Caco-2 (cell line): Measurements from ENCODE around the gene SOBP. TPM values are rescaled to one million over a fixed set of nuclear protein-coding genes. Genes with fewer than 3 reads are reported as not detected.

Experiments used
- BruUV-seq: library from RNA; stranded (reverse); fragments of 400-500 nt; replicated peaks from 2 replicates; lab custom pipeline; 2021; lab: Mats Ljungman, UMichigan
- CTCF ChIA-PET: fragments of 300-600 bp; sonication (Branson Sonifier 250); formaldehyde crosslinking; loops from one replicate; lab custom pipeline; 2022; ENCODE audit warnings: antibody characterized with exemption; lab: Charles Lee
- POLR2A ChIA-PET: fragments of 300-600 bp; sonication (Branson Sonifier 250); formaldehyde crosslinking; loops from one replicate; lab custom pipeline; 2022; ENCODE audit warnings: antibody characterized with exemption; lab: Charles Lee
- DNase-seq, 2 experiments: peaks; one replicate each; pipeline versions ENCODE4 v3.0.0 to v3.0.0-alpha.2; 2020 to 2022
- H3K27me3 ChIP-seq: replicated peaks from 2 replicates; pipeline ENCODE4 v1.6.0; 2011; ENCODE audit warnings: low read length; ENCODE audit not compliant: control insufficient read depth, insufficient read depth
- H3K36me3 ChIP-seq: 2 replicates; pipeline ENCODE4 v1.5.1; 2011; ENCODE audit warnings: low read length; ENCODE audit not compliant: control insufficient read depth, insufficient read depth
- H3K4me1 ChIP-seq: fragments of 250-450 bp; sonication (Bioruptor Pico); 2 replicates; pipeline ENCODE4 v1.5.1; 2020; ENCODE audit warnings: mild to moderate bottlenecking
- H3K4me3 ChIP-seq: 2 replicates; pipeline ENCODE4 v1.5.1; 2011; ENCODE audit warnings: low read depth, mild to moderate bottlenecking, control low read depth, low read length
- H3K9me3 ChIP-seq: fragments of 250-450 bp; sonication (Bioruptor Pico); 2 replicates; pipeline ENCODE4 v1.5.1; 2020; ENCODE audit warnings: mild to moderate bottlenecking, moderate library complexity
- H3K27ac Mint-ChIP-seq: one replicate; pipeline ENCODE4 v1.8.0; 2022; ENCODE audit warnings: mixed read lengths; ENCODE audit not compliant: unreplicated experiment
- H3K27me3 Mint-ChIP-seq: one replicate; pipeline ENCODE4 v1.8.0; 2022; ENCODE audit warnings: mixed read lengths; ENCODE audit not compliant: insufficient read depth, unreplicated experiment
- H3K36me3 Mint-ChIP-seq: one replicate; pipeline ENCODE4 v1.8.0; 2022; ENCODE audit warnings: mild to moderate bottlenecking, mixed read lengths; ENCODE audit not compliant: insufficient read depth, unreplicated experiment
- H3K4me1 Mint-ChIP-seq: one replicate; pipeline ENCODE4 v1.8.0; 2022; ENCODE audit warnings: low read depth, mixed read lengths; ENCODE audit not compliant: unreplicated experiment
- H3K4me3 Mint-ChIP-seq: one replicate; pipeline ENCODE4 v1.8.0; 2022; ENCODE audit warnings: mild to moderate bottlenecking, moderate library complexity, mixed read lengths; ENCODE audit not compliant: unreplicated experiment
- H3K9me3 Mint-ChIP-seq: one replicate; pipeline ENCODE4 v1.8.0; 2022; ENCODE audit warnings: mixed read lengths; ENCODE audit not compliant: unreplicated experiment
- CTCF ChIP-seq, 2 experiments: fragments of 200-600 bp in 1 of 2; IDR thresholded peaks; 1 replicate in 1 of 2; 2 replicates in 1 of 2; pipeline versions ENCODE4 v1.5.1 to v1.8.0; 2011 to 2022; ENCODE audit warnings: antibody characterized with exemption in 1 of 2, control low read depth in 1 of 2, inconsistent platforms in 1 of 2, low read depth in 1 of 2, low read length in 1 of 2, mild to moderate bottlenecking in 1 of 2, moderate library complexity in 1 of 2; ENCODE audit not compliant: insufficient read depth in 1 of 2, severe bottlenecking in 1 of 2, unreplicated experiment in 1 of 2
- intact Hi-C: fragments of 100-400 bp; cut with micrococcal nuclease; formaldehyde crosslinking; loops from one replicate; pipeline ENCODE4 v1.10.0; 2022; ENCODE audit not compliant: unreplicated experiment
- total RNA-seq: library from RNA; stranded (reverse); gene quantifications from 2 replicates; pipeline ENCODE4 v1.2.3, GENCODE V29; 2022

Gene SOBP
- total RNA-seq, 1 experiment from 2014 or later, result not detected

DNA sequence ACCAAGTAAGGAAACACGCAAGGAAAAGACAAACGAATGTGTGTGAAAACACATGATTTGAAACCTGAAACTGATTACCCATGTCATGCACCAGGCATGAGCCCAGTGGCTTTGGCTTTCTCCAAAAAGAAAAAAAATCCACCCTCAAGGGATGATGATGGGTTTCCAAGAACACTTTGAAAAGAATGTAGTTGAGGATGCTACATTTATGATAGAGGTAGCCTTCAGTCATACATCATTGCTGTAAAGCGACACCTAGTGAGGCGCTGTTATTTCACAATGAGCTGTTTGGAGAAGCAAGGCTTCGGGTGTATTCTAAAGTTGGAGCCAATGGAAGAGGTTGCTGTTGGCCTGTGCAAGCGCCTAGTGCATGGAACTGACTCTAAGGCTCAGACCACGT lies 209.3 kb downstream of the SOBP start:
- Histone ChIP-seq H3K9me3 (no peaks in the 10 kb centered on the region; the same call in 1 of the 2 replicates), H3K27me3 (no peaks in the 10 kb centered on the region), H3K4me3 (no peak overlapping the region), H3K36me3 (no peaks in the 10 kb centered on the region), H3K4me1 (no peaks in the 10 kb centered on the region)
- H3K27me3 Mint-ChIP-seq, result no peaks in the 10 kb centered on the region
- no TSS peak for BruUV-seq
- no peaks in the 10 kb centered on the region for H3K36me3 Mint-ChIP-seq
- ChIA-PET CTCF (no interaction called here), POLR2A (no interaction called here)
- DNase-seq, result no peak
- no peaks in the 10 kb centered on the region for H3K9me3 Mint-ChIP-seq
- no peak overlapping the region for H3K27ac Mint-ChIP-seq
- no peak overlapping the region for H3K4me3 Mint-ChIP-seq
- no peak for TF ChIP-seq CTCF (IDR thresholded peaks at IDR 0.05; ENCODE audit: insufficient read depth in 1 of 2, low read depth in 1 of 2, low read length in 1 of 2, severe bottlenecking in 1 of 2, unreplicated experiment in 1 of 2)
- intact Hi-C loops, result no loop called here
- no peaks in the 10 kb centered on the region for H3K4me1 Mint-ChIP-seq

DNA sequence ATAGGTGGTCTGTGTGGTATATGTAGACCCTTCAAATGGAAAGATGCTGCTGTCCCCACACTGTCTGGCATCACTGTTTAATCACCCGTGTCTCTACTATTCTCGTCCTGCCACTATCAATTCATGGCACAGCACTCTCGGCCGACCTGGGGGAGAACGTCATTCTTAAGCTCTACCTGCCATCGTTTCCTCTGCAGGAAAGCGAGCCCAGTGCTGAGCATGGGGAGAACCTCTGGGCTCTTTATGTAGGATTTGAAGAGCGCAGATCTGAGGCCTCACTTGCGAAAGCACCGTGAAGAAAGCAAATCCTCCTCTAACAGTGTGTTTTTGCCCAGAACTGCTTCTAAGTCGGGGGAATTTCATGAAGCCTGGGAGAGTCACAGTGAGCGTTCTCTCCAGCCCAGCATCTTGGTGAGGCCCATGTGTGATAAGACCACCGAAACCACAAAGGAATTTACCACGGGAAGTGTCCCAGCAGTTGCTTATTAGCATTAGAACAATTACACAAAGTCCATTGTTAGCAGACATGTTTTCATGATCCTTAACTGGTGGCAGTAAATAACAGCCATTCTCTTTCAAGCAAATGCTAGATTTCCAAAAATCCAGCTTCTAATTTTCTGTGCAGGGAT lies 209.9 kb downstream of the SOBP start:
- no peaks in the 10 kb centered on the region for H3K27me3 ChIP-seq
- Mint-ChIP-seq H3K27me3 (no peaks in the 10 kb centered on the region), H3K9me3 (no peaks in the 10 kb centered on the region), H3K4me3 (no peak overlapping the region), H3K4me1 (no peaks in the 10 kb centered on the region), H3K27ac (no peak overlapping the region), H3K36me3 (no peaks in the 10 kb centered on the region)
- H3K4me1 ChIP-seq, result 0 out of 2 replicates have a peak, but pooled peaks cover 2% of the 10 kb centered on the region
- BruUV-seq, result no TSS peak
- intact Hi-C loops, result no loop called here
- CTCF ChIA-PET, result no interaction called here
- no peak overlapping the region for H3K4me3 ChIP-seq
- H3K36me3 ChIP-seq, result no peaks in the 10 kb centered on the region
- TF ChIP-seq CTCF (IDR thresholded peaks at IDR 0.05; ENCODE audit: insufficient read depth in 1 of 2, low read depth in 1 of 2, low read length in 1 of 2, severe bottlenecking in 1 of 2, unreplicated experiment in 1 of 2), result no peak
- POLR2A ChIA-PET, result no interaction called here
- DNase-seq, result no peak
- H3K9me3 ChIP-seq, result no peaks in the 10 kb centered on the region

- BruUV-seq, result no TSS peak
- no peaks in the 10 kb centered on the region for H3K9me3 Mint-ChIP-seq
- ChIA-PET CTCF (no interaction called here), POLR2A (no interaction called here)
- no peak overlapping the region for H3K4me3 Mint-ChIP-seq
- no peaks in the 10 kb centered on the region for H3K36me3 Mint-ChIP-seq
- no peak for DNase-seq
- Histone ChIP-seq H3K36me3 (no peaks in the 10 kb centered on the region), H3K27me3 (no peaks in the 10 kb centered on the region), H3K9me3 (no peaks in the 10 kb centered on the region), H3K4me3 (no peak overlapping the region), H3K4me1 (0 out of 2 replicates have a peak, but pooled peaks cover 3% of the 10 kb centered on the region)
- no peak for TF ChIP-seq CTCF (IDR thresholded peaks at IDR 0.05; ENCODE audit: insufficient read depth in 1 of 2, low read depth in 1 of 2, low read length in 1 of 2, severe bottlenecking in 1 of 2, unreplicated experiment in 1 of 2)
- H3K4me1 Mint-ChIP-seq, result no peaks in the 10 kb centered on the region
- intact Hi-C loops, result loop anchor here (1.0 kb wide), 1 partner anchor 28 kb away; no protein-coding TSS in a partner anchor
- no peaks in the 10 kb centered on the region for H3K27me3 Mint-ChIP-seq
- H3K27ac Mint-ChIP-seq, result no peak overlapping the region
Observed at GRCh38 chr6:107703606-107704005, 213.7 kb downstream of the SOBP start.
